Amygdala (tissue), 56 donors: Measurements from ENCODE around the gene CDC25C.
"Not testable (repeated sequence)": the region's sequence is repeated elsewhere in the genome, so short reads cannot be mapped to it uniquely, and the experiment has no call there.

Experiments used
- DNase-seq, 56 donors: peaks; one replicate each; lab custom pipeline; 2025; lab: John Stamatoyannopoulos, UW

The CDC25C gene

GRCh38 chr5:138282920-138283742 lies 48.5 kb downstream of the CDC25C start:
- DNase-seq: peak in 10 of 56 donors; percentile 1 to 28 (median 9)

- no peak for DNase-seq
Measured at GRCh38 chr5:138280915-138281314, 50.7 kb downstream of the CDC25C start.

DNA sequence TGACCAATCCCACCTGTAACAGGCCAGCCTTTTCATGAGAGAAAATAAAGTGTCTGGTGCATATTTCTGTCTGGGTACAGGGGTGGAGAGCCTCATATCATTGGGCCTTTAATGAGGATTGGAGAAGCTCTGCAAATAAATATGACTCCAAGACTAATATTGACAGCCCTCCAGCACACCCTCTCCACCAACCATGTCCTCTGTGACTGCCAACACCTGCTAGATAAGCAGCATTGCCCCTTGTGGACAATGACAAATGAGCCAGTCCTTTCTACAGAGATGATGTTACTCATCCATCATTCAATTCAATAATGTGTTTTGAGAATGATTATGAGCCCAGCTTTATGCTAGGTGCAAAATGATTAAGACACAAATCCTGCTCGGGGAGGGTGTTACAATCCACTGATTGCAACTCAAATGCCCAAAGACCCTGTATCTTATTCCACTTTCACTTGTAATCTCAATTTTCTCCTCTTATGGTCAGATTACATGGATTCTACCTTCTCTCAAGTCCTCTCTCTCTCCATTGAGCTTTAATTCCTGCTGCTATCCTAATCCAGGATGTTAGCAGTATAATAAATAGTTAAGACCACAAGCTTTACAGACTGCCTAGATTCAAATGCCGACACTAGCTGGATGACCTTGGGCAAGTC lies 55.1 kb downstream of the CDC25C start:
- no peak for DNase-seq

GRCh38 chr5:138275895-138276294 lies 55.7 kb downstream of the CDC25C start:
- no peak for DNase-seq

- no peak for DNase-seq
Measured at GRCh38 chr5:138275379-138275782, 56.2 kb downstream of the CDC25C start.

DNA sequence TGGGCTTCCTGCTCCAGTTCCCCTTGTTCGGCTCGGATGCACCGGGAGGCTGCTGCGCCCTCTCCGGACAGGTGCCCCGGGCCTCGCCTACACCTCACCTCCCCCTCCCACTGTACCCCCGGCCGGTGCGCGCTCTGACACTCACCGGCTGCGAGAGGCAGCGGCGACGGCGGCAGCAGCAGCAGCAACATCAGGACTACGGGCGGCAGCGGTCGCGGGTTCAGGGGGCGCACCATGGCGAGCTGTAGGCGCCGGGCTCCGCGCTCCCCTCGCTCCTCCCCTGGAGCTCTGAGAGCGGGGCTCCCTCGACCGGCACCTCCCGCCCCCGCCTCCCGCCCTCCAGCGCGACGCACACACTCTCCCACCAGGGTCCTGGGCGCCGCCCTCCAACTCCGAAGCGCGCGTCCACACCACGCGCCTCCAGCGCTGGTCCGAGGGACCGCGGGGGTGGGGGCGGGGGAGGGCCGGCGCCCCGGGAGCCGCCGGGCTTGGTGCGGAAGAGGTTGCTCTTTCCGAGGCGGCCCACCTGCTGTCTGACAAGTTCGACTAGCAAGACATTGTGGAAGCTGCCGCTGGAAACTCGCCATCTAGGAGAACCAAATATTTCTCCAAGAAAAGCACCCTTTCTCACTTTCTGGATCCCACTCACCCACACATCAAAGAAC lies 57.3 kb downstream of the CDC25C start, which contains the start of gene GFRA3:
GFRA3 (minus strand) TSS at position 433 of the 665 bp plus-strand sequence; CDS start at position 236, 197 bp downstream.
- peak in 7 of 56 donors; percentile 1 to 11 (median 9) for DNase-seq

DNA sequence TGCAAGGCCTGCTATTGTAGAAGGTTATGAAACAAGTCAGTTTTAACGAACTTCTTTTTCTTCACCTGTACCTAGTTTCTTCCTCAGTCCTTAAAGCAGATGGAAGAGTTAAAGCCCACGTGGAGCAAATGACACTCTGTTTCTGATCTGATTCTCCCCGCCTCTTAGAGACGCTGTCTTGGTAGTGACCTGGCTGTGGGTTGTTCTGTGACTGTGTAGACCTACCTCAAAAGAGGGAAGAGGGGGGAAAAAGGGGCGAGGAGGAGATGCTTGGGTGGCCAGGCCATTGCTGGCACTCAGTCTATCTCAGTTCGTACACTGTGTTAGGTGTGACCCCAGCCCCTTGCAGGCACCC lies 57.8 kb downstream of the CDC25C start:
- no peak for DNase-seq

GRCh38 chr5:138272681-138273080 lies 58.9 kb downstream of the CDC25C start:
- no peak for DNase-seq

DNA sequence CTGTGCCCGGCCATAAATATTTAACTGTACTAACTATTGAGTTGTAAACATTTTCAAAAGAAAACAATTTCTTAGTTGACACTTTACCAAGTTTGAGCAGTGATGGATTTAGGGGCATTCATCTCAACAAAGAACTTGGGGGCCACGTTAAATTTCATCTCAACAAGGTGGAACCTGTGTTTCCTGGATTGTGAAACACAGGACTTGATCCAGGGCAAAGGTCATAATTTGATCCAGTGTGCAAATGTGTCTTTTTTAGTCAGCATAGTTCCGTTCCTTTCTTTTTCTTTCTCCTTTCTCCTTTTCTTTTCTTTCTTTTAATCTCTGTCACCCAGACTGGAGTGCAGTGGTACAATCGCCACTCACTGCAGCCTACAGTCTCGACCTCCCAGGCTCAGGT lies 60.3 kb downstream of the CDC25C start:
- DNase-seq: no peak

GRCh38 chr5:138264183-138264582 lies 67.4 kb downstream of the CDC25C start:
- DNase-seq: no peak

DNA sequence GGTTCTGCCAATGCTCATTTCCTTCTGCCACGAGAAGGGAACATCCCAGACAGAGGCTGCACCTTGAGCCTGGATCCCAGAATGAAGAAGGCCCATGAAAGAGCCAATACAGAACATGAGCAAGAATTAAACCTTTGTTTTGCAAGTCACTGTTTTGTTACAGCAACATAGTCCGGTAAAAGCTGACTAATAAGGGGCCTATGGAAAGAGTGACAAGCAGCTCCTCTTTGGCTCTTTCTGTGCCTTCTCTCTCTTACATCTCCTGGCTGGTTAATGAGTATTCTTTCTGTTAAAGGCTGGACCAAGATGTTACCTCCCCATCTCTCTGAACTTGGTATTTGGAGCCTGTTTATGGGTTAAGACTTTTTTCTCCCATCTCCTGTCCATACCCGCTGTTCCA lies 68.0 kb downstream of the CDC25C start:
- DNase-seq: no peak

DNA sequence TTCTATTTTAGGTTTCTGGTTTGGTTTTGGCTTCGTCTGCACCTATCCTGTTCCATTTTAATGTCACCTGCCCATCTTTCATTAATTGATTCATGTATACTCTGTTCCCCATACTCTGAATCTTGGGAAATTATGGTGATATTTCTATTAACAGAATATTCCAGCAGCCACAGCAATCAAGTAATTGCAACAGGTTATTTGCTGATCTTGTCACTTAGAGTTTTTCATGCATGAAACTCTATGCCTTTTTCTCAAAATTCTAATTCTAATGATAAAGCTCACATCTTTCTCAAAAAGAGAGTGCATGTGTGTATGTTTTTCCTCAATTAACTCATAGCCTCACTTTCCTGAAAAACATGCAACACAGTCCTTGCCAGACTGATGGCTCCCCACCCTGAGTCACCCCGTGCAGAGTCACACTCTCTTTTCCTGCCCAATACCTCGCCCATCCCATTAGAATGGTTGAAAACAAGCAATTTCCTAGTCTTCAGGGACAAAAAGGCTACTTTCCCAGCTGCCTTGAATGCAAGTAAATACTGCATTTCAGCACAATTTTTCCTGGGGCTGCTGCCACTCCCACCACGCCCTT lies 72.8 kb downstream of the CDC25C start:
- no peak for DNase-seq

DNA sequence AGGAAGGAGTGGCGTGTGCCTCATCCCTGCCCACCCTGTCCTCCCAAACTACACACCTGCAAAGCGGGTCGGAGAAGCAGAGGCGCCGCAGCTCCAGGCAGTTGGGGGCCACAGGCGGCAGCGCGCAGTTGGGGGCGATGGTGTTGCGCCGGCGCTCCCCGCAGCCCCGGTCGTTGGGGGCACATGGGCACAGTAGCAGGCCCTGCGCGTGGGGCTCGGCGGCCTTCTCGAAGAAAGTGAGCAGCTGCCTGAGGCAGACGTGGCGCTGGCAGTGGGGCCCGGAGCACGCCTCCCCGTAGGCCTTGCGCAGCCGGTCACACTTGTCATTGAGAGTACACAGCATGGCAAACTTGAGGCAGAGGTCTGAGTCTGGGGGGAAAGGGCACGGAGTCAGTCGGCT lies 74.0 kb downstream of the CDC25C start:
- DNase-seq: no peak

DNA sequence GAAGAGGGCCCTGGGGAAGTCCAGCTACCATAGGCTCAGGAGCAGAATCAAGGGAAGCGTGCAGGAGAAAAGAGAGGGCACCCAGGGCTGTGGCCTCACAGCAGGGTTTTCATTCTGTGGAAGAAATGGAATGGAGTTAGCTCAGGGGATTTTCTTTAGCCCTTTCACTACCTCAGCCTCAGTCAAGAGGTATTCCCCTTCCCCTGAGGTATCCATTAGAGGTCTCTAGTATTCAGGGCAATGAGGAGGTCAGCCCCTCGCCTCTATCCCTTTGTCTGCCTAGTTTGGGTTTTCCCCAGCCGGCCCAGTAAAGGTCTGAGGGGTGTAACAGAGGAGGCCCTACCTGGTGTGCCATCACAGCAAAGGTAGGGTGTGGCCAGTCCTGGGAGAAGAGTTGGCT lies 78.7 kb downstream of the CDC25C start:
- no peak for DNase-seq

GRCh38 chr5:138247800-138248199 lies 83.8 kb downstream of the CDC25C start:
- not testable (repeated sequence) for DNase-seq

DNA sequence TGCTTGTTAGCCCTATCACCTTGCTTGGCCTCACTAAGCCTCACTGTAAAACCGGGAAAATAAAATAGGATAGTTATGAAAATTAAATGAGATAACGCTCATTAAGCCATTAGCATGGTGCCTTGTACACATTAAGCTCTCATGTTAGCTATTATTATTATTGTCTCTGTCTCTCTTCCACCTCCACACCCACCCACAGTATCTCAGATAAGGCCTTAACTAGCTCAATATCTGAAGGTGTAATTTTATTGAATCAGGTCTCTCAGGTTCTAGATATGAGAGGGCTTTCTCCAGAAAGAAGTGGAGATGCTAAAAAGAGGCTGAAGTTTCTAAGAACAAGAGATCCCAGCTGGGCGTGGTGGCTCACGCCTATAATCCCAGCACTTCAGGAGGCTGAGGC lies 84.8 kb downstream of the CDC25C start:
- DNase-seq: no peak

DNA sequence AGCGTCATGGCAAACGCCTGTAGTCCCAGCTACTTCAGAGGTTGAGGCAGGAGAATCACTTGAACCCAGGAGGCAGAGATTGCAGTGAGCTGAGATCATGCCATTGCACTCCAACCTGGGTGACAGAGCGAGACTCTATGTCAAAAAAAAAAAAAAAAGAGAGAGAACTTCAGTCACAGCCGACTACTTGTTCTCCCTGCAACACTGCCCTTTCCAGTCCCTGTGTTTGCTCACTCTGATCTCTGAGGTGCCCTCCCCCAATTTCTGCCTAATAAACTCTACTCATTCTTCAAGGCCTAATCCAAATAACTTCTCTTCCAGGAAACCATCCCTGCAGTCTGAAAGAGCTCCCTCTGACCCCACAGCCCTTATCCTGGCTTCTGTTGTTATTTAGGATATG lies 85.3 kb downstream of the CDC25C start:
- DNase-seq: no peak

DNA sequence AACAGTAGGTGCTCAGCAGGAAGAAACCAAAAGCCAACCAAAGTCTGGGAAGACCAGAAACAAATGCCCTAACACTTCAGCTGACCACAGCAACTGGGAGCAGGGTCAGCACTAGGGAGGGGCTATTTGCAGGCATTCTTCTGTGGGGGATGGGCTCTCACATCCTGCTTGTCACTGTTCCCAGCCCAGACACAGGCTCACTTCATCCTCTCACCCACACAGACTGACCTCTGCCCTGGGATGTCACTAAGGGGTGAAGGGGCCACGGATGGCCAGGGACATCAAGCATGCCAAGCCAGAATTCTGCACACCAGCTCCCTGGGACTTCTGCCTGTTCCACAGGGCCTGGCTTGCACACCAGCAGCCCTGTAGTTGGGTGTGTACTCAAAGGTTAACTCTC lies 85.9 kb downstream of the CDC25C start:
- DNase-seq: no peak

- peak in 3 of 56 donors; percentile 1 to 8 (median 3) for DNase-seq
Measured at GRCh38 chr5:138243794-138244193, 87.8 kb downstream of the CDC25C start.

GRCh38 chr5:138241688-138242571 lies 89.7 kb downstream of the CDC25C start:
- DNase-seq: peak in 5 of 56 donors; percentile 4 to 20 (median 5)
